GM23248 (cell line): Measurements from ENCODE around the gene C16orf86. TPM values are rescaled to one million over a fixed set of nuclear protein-coding genes. Genes with fewer than 3 reads are reported as not detected.
"Not testable (repeated sequence)": the region's sequence is repeated elsewhere in the genome, so short reads cannot be mapped to it uniquely, and the experiment has no call there.

Source experiments
- DNase-seq: peaks from one replicate; pipeline ENCODE4 v3.0.0-alpha.2; 2015
- H2AFZ ChIP-seq: fragments of 200-600 bp; sonication (generic); 2 replicates; pipeline ENCODE4 v1.6.1; 2016; ENCODE audit warnings: antibody characterized with exemption
- H3F3A ChIP-seq: fragments of 200-600 bp; sonication (generic); 2 replicates; pipeline ENCODE4 v1.6.1; 2016; ENCODE audit warnings: mild to moderate bottlenecking, antibody characterized with exemption, mixed run types; ENCODE audit not compliant: insufficient read depth
- H3K27ac ChIP-seq: fragments of 200-600 bp; sonication (generic); 2 replicates; pipeline ENCODE4 v1.5.1; 2016; ENCODE audit warnings: mild to moderate bottlenecking
- H3K27me3 ChIP-seq: fragments of 200-600 bp; sonication (generic); replicated peaks from 2 replicates; pipeline ENCODE4 v1.6.1; 2016; ENCODE audit warnings: mild to moderate bottlenecking; ENCODE audit not compliant: insufficient read depth
- H3K36me3 ChIP-seq: fragments of 200-600 bp; sonication (generic); 2 replicates; pipeline ENCODE4 v1.6.1; 2016; ENCODE audit warnings: low read depth, mild to moderate bottlenecking
- H3K4me1 ChIP-seq: fragments of 200-600 bp; sonication (generic); 2 replicates; pipeline ENCODE4 v1.6.1; 2016; ENCODE audit warnings: mild to moderate bottlenecking; ENCODE audit not compliant: insufficient read depth
- H3K4me2 ChIP-seq: fragments of 200-600 bp; sonication (generic); one replicate; pipeline ENCODE4 v1.6.1; 2016; ENCODE audit warnings: mild to moderate bottlenecking; ENCODE audit not compliant: unreplicated experiment
- H3K4me3 ChIP-seq: fragments of 200-600 bp; sonication (generic); 2 replicates; pipeline ENCODE4 v1.5.1; 2016; ENCODE audit warnings: mild to moderate bottlenecking
- H3K79me2 ChIP-seq: fragments of 200-600 bp; sonication (generic); 2 replicates; pipeline ENCODE4 v1.6.1; 2016; ENCODE audit warnings: mild to moderate bottlenecking; ENCODE audit not compliant: insufficient read depth
- H3K9ac ChIP-seq: fragments of 200-600 bp; sonication (generic); 2 replicates; pipeline ENCODE4 v1.6.1; 2016; ENCODE audit warnings: mild to moderate bottlenecking
- H3K9me2 ChIP-seq: fragments of 200-600 bp; sonication (generic); 2 replicates; pipeline ENCODE4 v1.6.1; 2016; ENCODE audit warnings: mixed run types, mild to moderate bottlenecking, moderate library complexity; ENCODE audit not compliant: insufficient read depth
- H3K9me3 ChIP-seq: fragments of 200-600 bp; sonication (generic); one replicate; pipeline ENCODE4 v1.6.1; 2017; ENCODE audit warnings: low read depth
- H4K20me1 ChIP-seq: fragments of 200-600 bp; sonication (generic); 2 replicates; pipeline ENCODE4 v1.6.0; 2016; ENCODE audit not compliant: insufficient read depth
- EZH2 ChIP-seq: fragments of 200-600 bp; sonication (generic); IDR thresholded peaks from 2 replicates; pipeline ENCODE4 v1.6.1; 2018; ENCODE audit warnings: antibody characterized with exemption, mild to moderate bottlenecking; ENCODE audit not compliant: insufficient read depth, poor library complexity, severe bottlenecking
- EZH2phosphoT487 ChIP-seq: fragments of 200-600 bp; sonication (generic); IDR thresholded peaks from 2 replicates; pipeline ENCODE4 v1.6.1; 2018; ENCODE audit warnings: antibody characterized with exemption, moderate library complexity, mild to moderate bottlenecking, low read depth; ENCODE audit not compliant: insufficient read depth
- WGBS, 2 experiments: methylation state at CpG; one replicate each; pipeline ENCODE4 v1.1.6; 2015 to 2017; ENCODE audit warnings: low lambda C conversion rate in 2 of 2, low coverage in 1 of 2; ENCODE audit errors: missing lambda C conversion rate in 2 of 2; 5-methylcytosine and 5-hydroxymethylcytosine counted together
- in situ Hi-C: fragments of 300-500 bp; cut with MboI; formaldehyde crosslinking; loops from 2 replicates; pipeline ENCODE4 v1.15.0; 2020
- polyA plus RNA-seq: library from polyadenylated mRNA; unstranded; fragments of >200 nt; fragmentation: Nextera tagmentation; extraction: Ambion mirVana; gene quantifications from 2 replicates; pipeline ENCODE4 v1.2.1, GENCODE V29; 2016
- total RNA-seq: library from RNA; depleted of rRNA; stranded (reverse); fragments of >200 nt; shearing (Covaris generic); gene quantifications from 2 replicates; pipeline ENCODE4 v1.2.3, GENCODE V29; 2014

C16orf86 gene
- total and polyA plus RNA-seq, 2 experiments from 2014 or later = 3.4 to 6.6 TPM

GRCh38 chr16:67678354-67679023 lies 11.9 kb downstream of the C16orf86 start:
- no peaks in the 10 kb centered on the region for H3K9me3 ChIP-seq
- in situ Hi-C loops = loop anchor here (10.0 kb wide), 1 partner anchor 126 kb away; the partner anchor contains the start of genes RANBP10 and TSNAXIP1
- no peaks in the 10 kb centered on the region for H3K9me2 ChIP-seq
- no peak for DNase-seq
- TF ChIP-seq EZH2phosphoT487 (no peak), EZH2 (no peak)
- no peak overlapping the region for H3K4me3 ChIP-seq
- H3K27ac ChIP-seq = no peak overlapping the region
- no peaks in the 10 kb centered on the region for H3K27me3 ChIP-seq
- no peak overlapping the region for H2AFZ ChIP-seq
- no peaks in the 10 kb centered on the region for H3K79me2 ChIP-seq
- no peak overlapping the region for H3K9ac ChIP-seq
- 97% methylated on average over 12 of the region's 12 CpGs for WGBS, 2 experiments
- H3K36me3 ChIP-seq = no peaks in the 10 kb centered on the region; the same call in 1 of the 2 replicates
- H3K4me2 ChIP-seq = no peak overlapping the region
- H4K20me1 ChIP-seq = no peaks in the 10 kb centered on the region
- H3K4me1 ChIP-seq = no peaks in the 10 kb centered on the region
- H3F3A ChIP-seq = no peaks in the 10 kb centered on the region

GRCh38 chr16:67679935-67680897 lies 13.6 kb downstream of the C16orf86 start:
- Histone ChIP-seq H3K4me3 (no peak overlapping the region), H2AFZ (no peak overlapping the region), H3F3A (no peaks in the 10 kb centered on the region), H4K20me1 (no peaks in the 10 kb centered on the region), H3K27me3 (no peaks in the 10 kb centered on the region), H3K4me2 (no peak overlapping the region), H3K4me1 (peaks cover 6% of the 10 kb centered on the region; the same call in 1 of the 2 replicates), H3K27ac (no peak overlapping the region), H3K79me2 (no peaks in the 10 kb centered on the region), H3K9ac (no peak overlapping the region), H3K9me2 (no peaks in the 10 kb centered on the region), H3K9me3 (no peaks in the 10 kb centered on the region), H3K36me3 (no peaks in the 10 kb centered on the region; the same call in 1 of the 2 replicates)
- in situ Hi-C loops = loop anchor here (10.0 kb wide), 1 partner anchor 125 kb away; the partner anchor contains the start of genes RANBP10 and TSNAXIP1
- TF ChIP-seq EZH2phosphoT487 (no peak), EZH2 (no peak)
- 96 to 98% methylated on average over 10 of the region's 10 CpGs for whole genome bisulfite sequencing, 2 experiments
- no peak for DNase-seq

- Histone ChIP-seq H3K27ac (no peak overlapping the region), H3K4me1 (peaks cover 6% of the 10 kb centered on the region; the same call in 1 of the 2 replicates), H3K79me2 (no peaks in the 10 kb centered on the region), H3K27me3 (no peaks in the 10 kb centered on the region), H2AFZ (no peak overlapping the region), H3K4me2 (no peak overlapping the region), H3K9me2 (no peaks in the 10 kb centered on the region), H3K9ac (no peak overlapping the region), H3K36me3 (no peaks in the 10 kb centered on the region; the same call in 1 of the 2 replicates), H3F3A (no peaks in the 10 kb centered on the region), H3K4me3 (no peak overlapping the region), H4K20me1 (no peaks in the 10 kb centered on the region), H3K9me3 (no peaks in the 10 kb centered on the region)
- DNase-seq = peak; percentile 25
- TF ChIP-seq EZH2 (no peak), EZH2phosphoT487 (no peak)
- 72 to 86% methylated on average over 4 of the region's 4 CpGs for WGBS, 2 experiments
- in situ Hi-C loops = no loop called here
Observed at GRCh38 chr16:67683767-67684166, 17.2 kb downstream of the C16orf86 start.

GRCh38 chr16:67685388-67686112 lies 18.9 kb downstream of the C16orf86 start:
- H2AFZ ChIP-seq = no peak overlapping the region
- no peak overlapping the region for H3K4me3 ChIP-seq
- no peak overlapping the region for H3K9ac ChIP-seq
- 0 out of 2 replicates have a peak, but pooled peaks cover 6% of the 10 kb centered on the region for H3K79me2 ChIP-seq
- H3K4me1 ChIP-seq = peaks cover 6% of the 10 kb centered on the region; the same call in 1 of the 2 replicates
- H3K9me3 ChIP-seq = no peaks in the 10 kb centered on the region
- no peaks in the 10 kb centered on the region for H3F3A ChIP-seq
- H3K9me2 ChIP-seq = no peaks in the 10 kb centered on the region
- DNase-seq = no peak
- H3K27ac ChIP-seq = no peak overlapping the region
- no peak overlapping the region for H3K4me2 ChIP-seq
- TF ChIP-seq EZH2phosphoT487 (no peak), EZH2 (no peak)
- in situ Hi-C loops = no loop called here
- H3K27me3 ChIP-seq = no peaks in the 10 kb centered on the region
- no peaks in the 10 kb centered on the region for H4K20me1 ChIP-seq
- WGBS, 2 experiments = 86% methylated on average over 17 of the region's 17 CpGs
- H3K36me3 ChIP-seq = no peaks in the 10 kb centered on the region; the same call in 1 of the 2 replicates

- H3K36me3 ChIP-seq, H3K4me1 ChIP-seq, H3K9ac ChIP-seq, H3K9me2 ChIP-seq, H3K4me3 ChIP-seq, H3K4me2 ChIP-seq, H2AFZ ChIP-seq, H4K20me1 ChIP-seq, in situ Hi-C loops, H3K27ac ChIP-seq, H3F3A ChIP-seq, H3K27me3 ChIP-seq, H3K9me3 ChIP-seq: not testable (repeated sequence)
- H3K79me2 ChIP-seq = peaks cover 54% of the 10 kb centered on the region
- DNase-seq = peak; percentile 6
- 87 to 92% methylated on average over 8 of the region's 8 CpGs for WGBS, 2 experiments
Observed at GRCh38 chr16:67693517-67694285, 27.1 kb downstream of the C16orf86 start.
